CD4-positive, alpha-beta T cell (primary cell): Measurements from ENCODE around the gene ZNF787. TPM values are rescaled to one million over a fixed set of nuclear protein-coding genes. Genes with fewer than 3 reads are reported as not detected.

Source experiments
- ATAC-seq: fragments of 200-7000 bp; cut with Tn5 transposase; one replicate; pipeline ENCODE4 v1.10.0; 2022; ENCODE audit warnings: mild to moderate bottlenecking; ENCODE audit not compliant: poor library complexity
- CTCF ChIA-PET: fragments of 350-600 bp; sonication (Branson Sonifier 250); formaldehyde crosslinking; loops from one replicate; lab custom pipeline; 2021; ENCODE audit warnings: antibody characterized with exemption, inconsistent platforms; lab: Charles Lee
- POLR2A ChIA-PET: fragments of 350-600 bp; sonication (Branson Sonifier 250); formaldehyde crosslinking; loops from one replicate; lab custom pipeline; 2021; ENCODE audit warnings: antibody characterized with exemption, inconsistent platforms; lab: Charles Lee
- DNase-seq, 14 experiments: peaks; one replicate each; pipeline ENCODE4 v3.0.0-alpha.2; 2013 to 2020; ENCODE audit warnings: mixed read lengths in 2 of 14
- H3K27ac ChIP-seq, 2 donors: one replicate each; pipeline versions ENCODE4 v1.5.1 to v1.7.0; 2013; ENCODE audit warnings: low read length in 2 of 2, low read depth in 1 of 2, mild to moderate bottlenecking in 1 of 2
- H3K27me3 ChIP-seq, 2 experiments: 1 replicate in 1 of 2; 2 replicates in 1 of 2; pipeline versions ENCODE4 v1.6.1 to v1.7.0; 2013; ENCODE audit warnings: low read length in 2 of 2, control low read depth in 1 of 2, mild to moderate bottlenecking in 1 of 2, moderate library complexity in 1 of 2; ENCODE audit not compliant: insufficient read depth in 2 of 2, control insufficient read depth in 1 of 2
- H3K36me3 ChIP-seq: one replicate; pipeline ENCODE4 v1.6.1; 2013; ENCODE audit warnings: low read length, control low read depth; ENCODE audit not compliant: insufficient read depth
- H3K4me1 ChIP-seq: one replicate; pipeline ENCODE4 v1.6.1; 2013; ENCODE audit warnings: low read length, control low read depth; ENCODE audit not compliant: insufficient read depth
- H3K4me3 ChIP-seq: one replicate; pipeline ENCODE4 v1.5.1; 2013; ENCODE audit warnings: mild to moderate bottlenecking, low read length, moderate library complexity
- H3K9me3 ChIP-seq, 2 experiments: 1 replicate in 1 of 2; 2 replicates in 1 of 2; pipeline versions ENCODE4 v1.6.1 to v1.7.0; 2013; ENCODE audit warnings: low read length in 2 of 2, mild to moderate bottlenecking in 2 of 2, control low read depth in 1 of 2, moderate library complexity in 1 of 2; ENCODE audit not compliant: control insufficient read depth in 1 of 2, insufficient read depth in 1 of 2
- H3K27ac Mint-ChIP-seq: one replicate; pipeline ENCODE4 v1.8.0; 2020; ENCODE audit warnings: mixed read lengths
- H3K27me3 Mint-ChIP-seq: one replicate; pipeline ENCODE4 v1.8.0; 2021; ENCODE audit warnings: mixed read lengths
- H3K36me3 Mint-ChIP-seq: one replicate; pipeline ENCODE4 v1.8.0; 2021; ENCODE audit warnings: low read depth, mixed read lengths
- H3K4me1 Mint-ChIP-seq: one replicate; pipeline ENCODE4 v1.8.0; 2021; ENCODE audit warnings: low read depth, mixed read lengths
- H3K4me3 Mint-ChIP-seq: one replicate; pipeline ENCODE4 v1.8.0; 2020; ENCODE audit warnings: mild to moderate bottlenecking, mixed read lengths
- H3K9me3 Mint-ChIP-seq: one replicate; pipeline ENCODE4 v1.8.0; 2020; ENCODE audit warnings: mixed read lengths
- intact Hi-C, 2 experiments: fragments of 100-400 bp; cut with DNase I in 1 of 2; cut with micrococcal nuclease in 1 of 2; formaldehyde crosslinking; loops; one replicate each; pipeline versions ENCODE4 v1.15.1 to v1.9.0; 2023 to 2025; cut with DNase I, micrococcal nuclease
- total RNA-seq, 174 experiments: library from RNA in 2 of 174; stranded (reverse) in 2 of 174; gene quantifications; one replicate each; pipeline ENCODE4 v1.2.3 and lab custom pipeline; 2021 to 2026
- TF ChIP-seq, protein P1 (sequence below): fragments of 200-600 bp; IDR thresholded peaks from one replicate; pipeline ENCODE4 v1.8.0; 2022; ENCODE audit warnings: antibody characterized with exemption, mild to moderate bottlenecking

ZNF787 gene
- total RNA-seq, 2 experiments from 2014 or later, result 11.4 to 11.5 TPM

- ChIA-PET POLR2A (no interaction called here), CTCF (no interaction called here)
- H3K4me1 Mint-ChIP-seq, result peaks cover 68% of the 10 kb centered on the region
- ATAC-seq (no peak), DNase-seq (no peak)
- H3K27ac Mint-ChIP-seq, result no peak overlapping the region
- H3K27me3 ChIP-seq, result no peaks in the 10 kb centered on the region
- H3K27ac ChIP-seq, result no peak overlapping the region
- no peaks in the 10 kb centered on the region for H3K9me3 ChIP-seq
- intact Hi-C loops, result loop anchor here in 1 of 2 experiments (5.0 kb wide), 1 partner anchor 34 kb away; the partner anchor contains the start of gene ZNF444
- H3K36me3 Mint-ChIP-seq, result peaks cover 9% of the 10 kb centered on the region
- H3K4me3 Mint-ChIP-seq, result no peak overlapping the region
- peaks cover 6% of the 10 kb centered on the region for H3K36me3 ChIP-seq
- TF ChIP-seq, protein P1, sequence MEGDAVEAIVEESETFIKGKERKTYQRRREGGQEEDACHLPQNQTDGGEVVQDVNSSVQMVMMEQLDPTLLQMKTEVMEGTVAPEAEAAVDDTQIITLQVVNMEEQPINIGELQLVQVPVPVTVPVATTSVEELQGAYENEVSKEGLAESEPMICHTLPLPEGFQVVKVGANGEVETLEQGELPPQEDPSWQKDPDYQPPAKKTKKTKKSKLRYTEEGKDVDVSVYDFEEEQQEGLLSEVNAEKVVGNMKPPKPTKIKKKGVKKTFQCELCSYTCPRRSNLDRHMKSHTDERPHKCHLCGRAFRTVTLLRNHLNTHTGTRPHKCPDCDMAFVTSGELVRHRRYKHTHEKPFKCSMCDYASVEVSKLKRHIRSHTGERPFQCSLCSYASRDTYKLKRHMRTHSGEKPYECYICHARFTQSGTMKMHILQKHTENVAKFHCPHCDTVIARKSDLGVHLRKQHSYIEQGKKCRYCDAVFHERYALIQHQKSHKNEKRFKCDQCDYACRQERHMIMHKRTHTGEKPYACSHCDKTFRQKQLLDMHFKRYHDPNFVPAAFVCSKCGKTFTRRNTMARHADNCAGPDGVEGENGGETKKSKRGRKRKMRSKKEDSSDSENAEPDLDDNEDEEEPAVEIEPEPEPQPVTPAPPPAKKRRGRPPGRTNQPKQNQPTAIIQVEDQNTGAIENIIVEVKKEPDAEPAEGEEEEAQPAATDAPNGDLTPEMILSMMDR, result no peak
- no peak overlapping the region for H3K4me3 ChIP-seq
- no peaks in the 10 kb centered on the region for H3K9me3 Mint-ChIP-seq
- H3K4me1 ChIP-seq, result peaks cover 68% of the 10 kb centered on the region
- H3K27me3 Mint-ChIP-seq, result no peaks in the 10 kb centered on the region
These were observed 12.5 kb downstream of the ZNF787 start for GRCh38 chr19:56108447-56109195.

- intact Hi-C loops, result loop anchor here in 1 of 2 experiments (5.0 kb wide), 1 partner anchor 35 kb away; the partner anchor contains the start of gene ZNF444
- DNase-seq, result no peak
These were observed 13.3 kb downstream of the ZNF787 start for GRCh38 chr19:56107626-56108351.

DNA sequence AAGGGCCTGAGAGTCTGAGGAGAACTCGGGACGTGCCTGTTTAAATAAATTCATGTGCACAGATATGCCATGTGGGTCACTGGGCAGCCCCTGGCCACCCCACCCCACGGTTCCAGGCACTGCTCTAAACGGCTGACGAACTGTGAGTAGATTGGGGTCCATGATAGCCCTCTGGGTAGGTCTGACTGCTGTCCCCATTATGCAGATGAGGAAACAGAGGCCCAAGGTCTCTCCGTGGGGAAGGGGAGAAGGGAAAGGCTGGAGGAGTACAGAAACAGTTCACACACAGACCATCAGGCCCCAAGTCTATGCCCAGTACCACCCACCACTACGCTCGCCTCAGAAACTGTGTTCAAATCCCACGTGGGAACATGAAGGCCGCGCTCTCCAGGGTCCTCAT lies 14.1 kb downstream of the ZNF787 start:
- Mint-ChIP-seq H3K27ac (no peak overlapping the region), H3K27me3 (no peaks in the 10 kb centered on the region), H3K36me3 (peaks cover 9% of the 10 kb centered on the region), H3K9me3 (no peaks in the 10 kb centered on the region), H3K4me1 (peaks cover 51% of the 10 kb centered on the region), H3K4me3 (no peak overlapping the region)
- TF ChIP-seq, protein P1, result no peak
- no peak for DNase-seq
- Histone ChIP-seq H3K27me3 (no peaks in the 10 kb centered on the region), H3K9me3 (no peaks in the 10 kb centered on the region), H3K4me1 (peaks cover 59% of the 10 kb centered on the region), H3K4me3 (no peak overlapping the region), H3K27ac (no peak overlapping the region), H3K36me3 (peaks cover 21% of the 10 kb centered on the region)
- POLR2A ChIA-PET, result no interaction called here
- CTCF ChIA-PET, result no interaction called here
- ATAC-seq, result no peak
- intact Hi-C loops, result loop anchor here in 1 of 2 experiments (5.0 kb wide), 1 partner anchor 35 kb away; the partner anchor contains the start of gene ZNF444

More at GRCh38 chr19:56107626-56108351, 13.3 kb downstream of the ZNF787 start:
- no peaks in the 10 kb centered on the region for H3K9me3 Mint-ChIP-seq
- TF ChIP-seq, protein P1, result no peak
- H3K4me1 ChIP-seq, result peaks cover 66% of the 10 kb centered on the region
- peaks cover 59% of the 10 kb centered on the region for H3K4me1 Mint-ChIP-seq
- H3K9me3 ChIP-seq, result no peaks in the 10 kb centered on the region
- H3K4me3 ChIP-seq, result no peak overlapping the region
- H3K36me3 Mint-ChIP-seq, result peaks cover 9% of the 10 kb centered on the region
- ChIA-PET POLR2A (no interaction called here), CTCF (no interaction called here)
- no peak for ATAC-seq
- H3K4me3 Mint-ChIP-seq, result no peak overlapping the region
- no peak overlapping the region for H3K27ac ChIP-seq
- peaks cover 13% of the 10 kb centered on the region for H3K36me3 ChIP-seq
- no peaks in the 10 kb centered on the region for H3K27me3 ChIP-seq
- H3K27me3 Mint-ChIP-seq, result no peaks in the 10 kb centered on the region
- H3K27ac Mint-ChIP-seq, result no peak overlapping the region
